ENCODE data around the gene EXTL1. TPM values are rescaled to one million over a fixed set of nuclear protein-coding genes. Genes with fewer than 3 reads are reported as not detected.

Gene EXTL1
- total RNA-seq, 1 experiment from 2014 or later = 0.26 TPM

DNA sequence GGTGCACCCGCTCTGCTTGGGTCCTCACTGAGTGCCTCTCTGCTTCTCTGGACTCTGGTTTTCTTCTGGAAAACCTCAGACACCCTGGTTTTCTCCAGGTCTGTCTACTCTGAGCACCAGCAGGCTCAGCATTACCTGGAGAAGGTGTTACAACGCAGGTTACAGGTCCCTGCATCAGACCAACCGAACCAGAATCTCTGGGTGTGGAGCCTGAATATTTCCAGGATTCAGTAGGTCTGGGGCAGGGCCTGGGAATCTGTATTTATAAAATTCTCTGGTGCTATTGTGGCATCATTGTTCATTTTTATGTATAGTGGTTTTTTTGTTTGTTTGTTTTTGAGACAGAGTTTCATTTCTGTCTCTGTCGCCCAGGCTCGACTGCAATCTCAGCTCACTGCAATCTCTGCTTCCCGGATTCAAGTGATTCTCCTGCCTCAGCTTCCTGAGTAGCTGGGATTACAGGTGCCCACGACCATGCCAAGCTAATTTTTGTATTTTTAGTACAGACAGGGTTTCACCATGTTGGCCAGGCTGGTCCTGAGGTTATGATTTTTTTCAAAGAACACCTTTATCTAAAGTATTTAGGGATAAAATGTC is 25.8 kb downstream of the EXTL1 start:
- Histone ChIP-seq H3K4me1 (ENCODE audit: insufficient read depth, low read length) (no peaks in the 10 kb centered on the region), H3K4me2 (ENCODE audit: low read length) (no peak overlapping the region), H3K9ac (ENCODE audit: low read length) (no peak overlapping the region), H3K27me3 (ENCODE audit: low read length) (peaks cover 35% of the 10 kb centered on the region), H3K79me2 (ENCODE audit: low read length) (no peaks in the 10 kb centered on the region), H4K20me1 (ENCODE audit: low read length) (no peaks in the 10 kb centered on the region), H3K27ac (ENCODE audit: low read length) (no peak overlapping the region), H3K9me3 (ENCODE audit: low read length) (no peaks in the 10 kb centered on the region), H3F3A (ENCODE audit: low read length, unreplicated experiment) (no peaks in the 10 kb centered on the region), H2AFZ (ENCODE audit: low read length) (no peak overlapping the region), H3K9me2 (replicated peaks; ENCODE audit: low read length) (no peaks in the 10 kb centered on the region), H3K4me3 (ENCODE audit: low read length) (no peak overlapping the region), H3K36me3 (ENCODE audit: low read depth, low read length) (no peaks in the 10 kb centered on the region)
- intact Hi-C loops (cut with micrococcal nuclease) = no loop called here
- no peak for DNase-seq
- CTCF ChIA-PET = no interaction called here
- no peak for TF ChIP-seq EZH2phosphoT487 (IDR thresholded peaks at IDR 0.05; ENCODE audit: borderline replicate concordance, low read length)
- TF ChIP-seq, protein P1, sequence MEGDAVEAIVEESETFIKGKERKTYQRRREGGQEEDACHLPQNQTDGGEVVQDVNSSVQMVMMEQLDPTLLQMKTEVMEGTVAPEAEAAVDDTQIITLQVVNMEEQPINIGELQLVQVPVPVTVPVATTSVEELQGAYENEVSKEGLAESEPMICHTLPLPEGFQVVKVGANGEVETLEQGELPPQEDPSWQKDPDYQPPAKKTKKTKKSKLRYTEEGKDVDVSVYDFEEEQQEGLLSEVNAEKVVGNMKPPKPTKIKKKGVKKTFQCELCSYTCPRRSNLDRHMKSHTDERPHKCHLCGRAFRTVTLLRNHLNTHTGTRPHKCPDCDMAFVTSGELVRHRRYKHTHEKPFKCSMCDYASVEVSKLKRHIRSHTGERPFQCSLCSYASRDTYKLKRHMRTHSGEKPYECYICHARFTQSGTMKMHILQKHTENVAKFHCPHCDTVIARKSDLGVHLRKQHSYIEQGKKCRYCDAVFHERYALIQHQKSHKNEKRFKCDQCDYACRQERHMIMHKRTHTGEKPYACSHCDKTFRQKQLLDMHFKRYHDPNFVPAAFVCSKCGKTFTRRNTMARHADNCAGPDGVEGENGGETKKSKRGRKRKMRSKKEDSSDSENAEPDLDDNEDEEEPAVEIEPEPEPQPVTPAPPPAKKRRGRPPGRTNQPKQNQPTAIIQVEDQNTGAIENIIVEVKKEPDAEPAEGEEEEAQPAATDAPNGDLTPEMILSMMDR (conservative IDR thresholded peaks at IDR 0.05; ENCODE audit: low read depth, low read length) = no peak
- TF ChIP-seq EZH2 (IDR thresholded peaks at IDR 0.05; ENCODE audit: low read length, unreplicated experiment) = no peak
- no TSS peak for BruUV-seq (replicated peaks)
- POLR2A ChIA-PET (ENCODE audit: unreplicated experiment) = no interaction called here
- no peak for ATAC-seq

DNA sequence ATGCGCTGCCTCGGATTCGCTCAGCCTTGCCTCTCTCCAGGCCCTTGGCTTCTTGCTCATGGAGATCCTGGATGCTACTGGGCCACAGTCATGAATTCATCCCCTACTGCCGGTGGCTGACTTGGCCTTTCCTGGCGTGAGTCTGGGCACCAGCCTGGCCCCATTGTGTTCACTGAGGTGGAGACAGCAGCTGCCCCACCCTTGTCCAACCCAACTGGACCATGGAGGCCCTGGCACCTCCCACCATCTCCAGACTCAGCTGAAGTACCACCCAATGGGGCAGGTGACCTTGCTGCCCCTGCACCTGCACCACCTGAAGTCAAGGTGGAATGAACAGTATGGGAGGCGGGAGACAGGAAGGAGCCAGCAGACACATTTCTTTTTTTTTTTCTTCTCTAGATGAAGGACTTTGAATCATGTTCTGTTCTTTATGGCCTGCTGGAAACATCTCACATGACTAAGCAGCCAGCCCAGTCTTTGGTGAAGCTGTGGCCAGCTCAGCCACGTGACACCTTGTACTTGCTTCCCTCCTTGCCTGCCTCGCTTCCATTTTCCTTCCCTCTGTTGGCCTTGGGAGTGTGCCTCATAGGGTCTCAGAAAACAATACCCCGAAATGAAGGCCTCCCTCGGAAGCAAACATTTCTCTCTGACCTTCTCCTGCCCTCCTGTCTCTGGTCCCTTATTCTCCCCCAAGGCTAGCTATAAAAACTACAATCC is 28.1 kb downstream of the EXTL1 start:
- Histone ChIP-seq H3K36me3 (ENCODE audit: low read depth, low read length) (no peaks in the 10 kb centered on the region), H3K27me3 (ENCODE audit: low read length) (peaks cover 30% of the 10 kb centered on the region), H3K27ac (ENCODE audit: low read length) (no peak overlapping the region), H3K9me3 (ENCODE audit: low read length) (no peaks in the 10 kb centered on the region), H2AFZ (ENCODE audit: low read length) (no peak overlapping the region), H3K9me2 (replicated peaks; ENCODE audit: low read length) (no peaks in the 10 kb centered on the region), H3K4me2 (ENCODE audit: low read length) (no peak overlapping the region), H3K4me3 (ENCODE audit: low read length) (no peak overlapping the region), H4K20me1 (ENCODE audit: low read length) (no peaks in the 10 kb centered on the region), H3F3A (ENCODE audit: low read length, unreplicated experiment) (no peaks in the 10 kb centered on the region), H3K79me2 (ENCODE audit: low read length) (no peaks in the 10 kb centered on the region), H3K9ac (ENCODE audit: low read length) (no peak overlapping the region), H3K4me1 (ENCODE audit: insufficient read depth, low read length) (no peaks in the 10 kb centered on the region)
- ChIA-PET POLR2A (ENCODE audit: unreplicated experiment) (no interaction called here), CTCF (no interaction called here)
- DNase-seq (no peak), ATAC-seq (no peak)
- intact Hi-C loops (cut with micrococcal nuclease) = no loop called here
- no TSS peak for BruUV-seq (replicated peaks)
- TF ChIP-seq EZH2 (IDR thresholded peaks at IDR 0.05; ENCODE audit: low read length, unreplicated experiment) (no peak), EZH2phosphoT487 (IDR thresholded peaks at IDR 0.05; ENCODE audit: borderline replicate concordance, low read length) (no peak)
- TF ChIP-seq, protein P1 (conservative IDR thresholded peaks at IDR 0.05; ENCODE audit: low read depth, low read length) = no peak

DNA sequence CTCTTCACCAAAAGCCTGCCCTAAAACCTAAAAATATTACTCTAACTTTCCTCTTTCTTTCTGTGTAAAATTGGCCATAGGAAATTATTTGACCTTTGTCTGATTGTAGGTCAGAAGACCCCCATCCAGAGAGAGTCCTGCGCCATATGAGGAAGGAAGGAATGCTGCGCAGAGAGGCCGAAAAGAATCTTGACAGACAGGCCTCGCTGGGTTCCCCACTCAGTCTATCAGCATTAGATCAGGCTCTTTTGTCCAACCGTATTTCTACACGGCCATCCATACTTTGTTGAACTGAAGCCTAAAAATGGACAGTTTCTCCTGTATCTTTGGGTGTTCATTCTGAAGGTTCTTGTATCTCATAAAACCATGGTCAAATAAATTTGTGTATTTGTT is 28.7 kb downstream of the EXTL1 start:
- H3F3A ChIP-seq (ENCODE audit: low read length, unreplicated experiment) = no peaks in the 10 kb centered on the region
- no peak overlapping the region for H3K4me3 ChIP-seq (ENCODE audit: low read length)
- no peaks in the 10 kb centered on the region for H3K9me2 ChIP-seq (replicated peaks; ENCODE audit: low read length)
- H3K9me3 ChIP-seq (ENCODE audit: low read length) = no peaks in the 10 kb centered on the region
- H3K27ac ChIP-seq (ENCODE audit: low read length) = no peak overlapping the region
- H3K9ac ChIP-seq (ENCODE audit: low read length) = no peak overlapping the region
- H4K20me1 ChIP-seq (ENCODE audit: low read length) = no peaks in the 10 kb centered on the region
- no peak overlapping the region for H2AFZ ChIP-seq (ENCODE audit: low read length)
- POLR2A ChIA-PET (ENCODE audit: unreplicated experiment) = no interaction called here
- BruUV-seq (replicated peaks) = no TSS peak
- H3K36me3 ChIP-seq (ENCODE audit: low read depth, low read length) = no peaks in the 10 kb centered on the region
- intact Hi-C loops (cut with micrococcal nuclease) = no loop called here
- DNase-seq = no peak
- no peaks in the 10 kb centered on the region for H3K79me2 ChIP-seq (ENCODE audit: low read length)
- no peaks in the 10 kb centered on the region for H3K4me1 ChIP-seq (ENCODE audit: insufficient read depth, low read length)
- CTCF ChIA-PET = no interaction called here
- H3K4me2 ChIP-seq (ENCODE audit: low read length) = no peak overlapping the region
- no peak for ATAC-seq
- TF ChIP-seq EZH2 (IDR thresholded peaks at IDR 0.05; ENCODE audit: low read length, unreplicated experiment) (no peak), EZH2phosphoT487 (IDR thresholded peaks at IDR 0.05; ENCODE audit: borderline replicate concordance, low read length) (no peak)
- TF ChIP-seq, protein P1 (conservative IDR thresholded peaks at IDR 0.05; ENCODE audit: low read depth, low read length) = no peak
- H3K27me3 ChIP-seq (ENCODE audit: low read length) = peaks cover 25% of the 10 kb centered on the region

Measured in PC-3 (cell line).